Smooth muscle cell (in vitro differentiated cells): ENCODE data around the gene NSD2. TPM values are rescaled to one million over a fixed set of nuclear protein-coding genes. Genes with fewer than 3 reads are reported as not detected.

Source experiments
- DNase-seq: peaks from one replicate; lab custom pipeline; 2025; ENCODE audit not compliant: unreplicated experiment; lab: John Stamatoyannopoulos, UW
- H2AFZ ChIP-seq: fragments of 200-600 bp; sonication (generic); 2 replicates; pipeline ENCODE4 v1.6.0; 2016; ENCODE audit warnings: antibody characterized with exemption, low read depth, mild to moderate bottlenecking
- H3F3A ChIP-seq: fragments of 200-600 bp; sonication (generic); 2 replicates; pipeline ENCODE4 v1.6.0; 2017; ENCODE audit warnings: antibody characterized with exemption, low read depth
- H3K27ac ChIP-seq: fragments of 200-600 bp; sonication (generic); 2 replicates; pipeline ENCODE4 v1.5.1; 2016; ENCODE audit warnings: low read depth, mild to moderate bottlenecking
- H3K27me3 ChIP-seq: fragments of 200-600 bp; sonication (generic); 2 replicates; pipeline ENCODE4 v1.6.1; 2016; ENCODE audit warnings: low read depth, mild to moderate bottlenecking
- H3K36me3 ChIP-seq: fragments of 200-600 bp; sonication (generic); 2 replicates; pipeline ENCODE4 v1.5.1; 2016; ENCODE audit warnings: low read depth
- H3K4me1 ChIP-seq: fragments of 200-600 bp; sonication (generic); 2 replicates; pipeline ENCODE4 v1.5.1; 2016; ENCODE audit warnings: low read depth
- H3K4me2 ChIP-seq: fragments of 200-600 bp; sonication (generic); 2 replicates; pipeline ENCODE4 v1.6.0; 2016; ENCODE audit warnings: mild to moderate bottlenecking
- H3K4me3 ChIP-seq: fragments of 200-600 bp; sonication (generic); 2 replicates; pipeline ENCODE4 v1.5.1; 2016; ENCODE audit warnings: mild to moderate bottlenecking
- H3K79me2 ChIP-seq: fragments of 200-600 bp; sonication (generic); 2 replicates; pipeline ENCODE4 v1.6.0; 2016; ENCODE audit warnings: low read depth, mild to moderate bottlenecking
- H3K9ac ChIP-seq: fragments of 200-600 bp; sonication (generic); 2 replicates; pipeline ENCODE4 v1.6.0; 2016; ENCODE audit warnings: low read depth
- H3K9me3 ChIP-seq: fragments of 200-600 bp; sonication (generic); replicated peaks from 2 replicates; pipeline ENCODE4 v1.5.1; 2016; ENCODE audit warnings: low read depth
- H4K20me1 ChIP-seq: fragments of 200-600 bp; sonication (generic); 2 replicates; pipeline ENCODE4 v1.6.0; 2016; ENCODE audit warnings: low read depth
- WGBS: methylation state at CpG from one replicate; pipeline ENCODE4 v1.1.7; 2016; ENCODE audit warnings: low lambda C conversion rate; 5-methylcytosine and 5-hydroxymethylcytosine counted together
- polyA plus RNA-seq: library from polyadenylated mRNA; unstranded; fragments of >200 nt; fragmentation: Nextera tagmentation; extraction: Ambion mirVana; gene quantifications from 2 replicates; pipeline ENCODE4 v1.2.1, GENCODE V29; 2016
- total RNA-seq: library from RNA; depleted of rRNA; stranded (reverse); fragments of >200 nt; gene quantifications from 2 replicates; pipeline ENCODE4 v1.2.3, GENCODE V29; 2014
- TF ChIP-seq, protein P1 (sequence below): fragments of 200-600 bp; sonication (generic); IDR thresholded peaks from 2 replicates; pipeline ENCODE4 v1.5.1; 2017; ENCODE audit warnings: borderline replicate concordance, mild to moderate bottlenecking, antibody characterized with exemption; ENCODE audit not compliant: insufficient read depth, poor library complexity, severe bottlenecking

Gene NSD2
- total and polyA plus RNA-seq, 2 experiments from 2014 or later: 13.0 to 15.0 TPM

DNA sequence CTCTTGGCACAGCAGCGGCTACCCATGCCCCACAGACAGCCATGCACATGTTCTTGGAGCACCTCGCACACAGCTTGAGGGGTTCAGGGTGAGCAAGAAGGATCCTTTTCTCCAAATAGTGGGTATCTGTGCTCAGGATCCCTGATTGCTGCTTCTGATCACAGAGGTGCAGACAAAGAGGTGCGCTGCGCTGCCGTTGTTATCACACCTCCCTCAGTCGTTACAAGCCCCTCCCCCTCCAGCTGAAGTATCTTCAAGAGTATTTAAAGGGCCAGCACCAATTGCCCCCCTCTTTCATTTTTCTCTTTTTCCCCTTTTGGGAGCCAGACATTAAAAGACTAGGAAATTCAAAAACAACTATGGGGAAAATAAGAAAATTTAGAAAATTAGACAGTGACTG lies 93.2 kb downstream of the NSD2 start:
- H3K4me2 ChIP-seq: no peak overlapping the region
- H3K9ac ChIP-seq: no peak overlapping the region
- no peaks in the 10 kb centered on the region for H3K36me3 ChIP-seq
- H3F3A ChIP-seq: no peaks in the 10 kb centered on the region
- no peak for DNase-seq
- no peaks in the 10 kb centered on the region for H4K20me1 ChIP-seq
- H3K4me3 ChIP-seq: no peak overlapping the region
- H2AFZ ChIP-seq: no peak overlapping the region
- 80% methylated on average over 6 of the region's 6 CpGs for WGBS
- H3K79me2 ChIP-seq: no peaks in the 10 kb centered on the region
- H3K4me1 ChIP-seq: no peaks in the 10 kb centered on the region
- H3K9me3 ChIP-seq: no peaks in the 10 kb centered on the region
- TF ChIP-seq, protein P1, sequence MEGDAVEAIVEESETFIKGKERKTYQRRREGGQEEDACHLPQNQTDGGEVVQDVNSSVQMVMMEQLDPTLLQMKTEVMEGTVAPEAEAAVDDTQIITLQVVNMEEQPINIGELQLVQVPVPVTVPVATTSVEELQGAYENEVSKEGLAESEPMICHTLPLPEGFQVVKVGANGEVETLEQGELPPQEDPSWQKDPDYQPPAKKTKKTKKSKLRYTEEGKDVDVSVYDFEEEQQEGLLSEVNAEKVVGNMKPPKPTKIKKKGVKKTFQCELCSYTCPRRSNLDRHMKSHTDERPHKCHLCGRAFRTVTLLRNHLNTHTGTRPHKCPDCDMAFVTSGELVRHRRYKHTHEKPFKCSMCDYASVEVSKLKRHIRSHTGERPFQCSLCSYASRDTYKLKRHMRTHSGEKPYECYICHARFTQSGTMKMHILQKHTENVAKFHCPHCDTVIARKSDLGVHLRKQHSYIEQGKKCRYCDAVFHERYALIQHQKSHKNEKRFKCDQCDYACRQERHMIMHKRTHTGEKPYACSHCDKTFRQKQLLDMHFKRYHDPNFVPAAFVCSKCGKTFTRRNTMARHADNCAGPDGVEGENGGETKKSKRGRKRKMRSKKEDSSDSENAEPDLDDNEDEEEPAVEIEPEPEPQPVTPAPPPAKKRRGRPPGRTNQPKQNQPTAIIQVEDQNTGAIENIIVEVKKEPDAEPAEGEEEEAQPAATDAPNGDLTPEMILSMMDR: no peak
- H3K27ac ChIP-seq: no peak overlapping the region
- H3K27me3 ChIP-seq: no peaks in the 10 kb centered on the region

GRCh38 chr4:1964971-1965370 lies 93.8 kb downstream of the NSD2 start:
- no peak for DNase-seq
- Histone ChIP-seq H2AFZ (no peak overlapping the region), H3K9me3 (no peaks in the 10 kb centered on the region), H4K20me1 (no peaks in the 10 kb centered on the region), H3K27me3 (no peaks in the 10 kb centered on the region), H3K4me2 (no peak overlapping the region), H3K79me2 (no peaks in the 10 kb centered on the region), H3K4me1 (no peaks in the 10 kb centered on the region), H3K27ac (no peak overlapping the region), H3F3A (no peaks in the 10 kb centered on the region), H3K36me3 (no peaks in the 10 kb centered on the region), H3K4me3 (no peak overlapping the region), H3K9ac (no peak overlapping the region)
- TF ChIP-seq, protein P1: no peak
- 100% methylated on average over 1 of the region's 1 CpG for WGBS

GRCh38 chr4:1967512-1968149 lies 96.4 kb downstream of the NSD2 start:
- DNase-seq: no peak
- no peaks in the 10 kb centered on the region for H3K4me1 ChIP-seq

More at GRCh38 chr4:1967512-1968149, 96.4 kb downstream of the NSD2 start:
- Histone ChIP-seq H3F3A (no peaks in the 10 kb centered on the region), H3K79me2 (no peaks in the 10 kb centered on the region), H3K4me3 (no peak overlapping the region), H3K4me2 (no peak overlapping the region), H3K9ac (no peak overlapping the region), H3K27ac (no peak overlapping the region), H4K20me1 (no peaks in the 10 kb centered on the region), H3K36me3 (no peaks in the 10 kb centered on the region), H3K27me3 (no peaks in the 10 kb centered on the region), H3K9me3 (no peaks in the 10 kb centered on the region), H2AFZ (no peak overlapping the region)
- WGBS: 92% methylated on average over 5 of the region's 5 CpGs
- TF ChIP-seq, protein P1: no peak
